MM.1S (cell line): ENCODE measurements around the gene NSL1.
A peak's percentile ranks its signal among the peaks of the same experiment; 100 is the strongest.

Experiments
- DNase-seq: peaks from one replicate; pipeline ENCODE4 v3.0.0-alpha.2; 2015
- H2AFZ ChIP-seq: fragments of 300-600 bp; sonication (generic); 2 replicates; pipeline ENCODE4 v1.6.0; 2016; ENCODE audit warnings: antibody characterized with exemption, low read length
- H3F3A ChIP-seq: fragments of 300-600 bp; sonication (generic); 2 replicates; pipeline ENCODE4 v1.6.1; 2016; ENCODE audit warnings: mild to moderate bottlenecking, antibody characterized with exemption, low read length, moderate library complexity, mixed read lengths; ENCODE audit not compliant: insufficient read depth
- H3K27ac ChIP-seq: fragments of 300-600 bp; sonication (generic); 2 replicates; pipeline ENCODE4 v1.5.1; 2016; ENCODE audit warnings: mild to moderate bottlenecking, low read length
- H3K27me3 ChIP-seq: fragments of 300-600 bp; sonication (generic); replicated peaks from 2 replicates; pipeline ENCODE4 v1.6.0; 2016; ENCODE audit warnings: low read length; ENCODE audit not compliant: insufficient read depth
- H3K36me3 ChIP-seq: fragments of 300-600 bp; sonication (generic); replicated peaks from 2 replicates; pipeline ENCODE4 v1.6.1; 2016; ENCODE audit warnings: mild to moderate bottlenecking, low read length, mixed read lengths; ENCODE audit not compliant: insufficient read depth
- H3K4me1 ChIP-seq: fragments of 300-600 bp; sonication (generic); 2 replicates; pipeline ENCODE4 v1.6.1; 2016; ENCODE audit warnings: low read length, mixed read lengths
- H3K4me2 ChIP-seq: fragments of 300-600 bp; sonication (generic); 2 replicates; pipeline ENCODE4 v1.6.0; 2016; ENCODE audit warnings: low read depth, low read length
- H3K4me3 ChIP-seq: fragments of 300-600 bp; sonication (generic); 2 replicates; pipeline ENCODE4 v1.5.1; 2016; ENCODE audit warnings: low read length, mixed read lengths
- H3K79me2 ChIP-seq: fragments of 300-600 bp; sonication (generic); 2 replicates; pipeline ENCODE4 v1.6.1; 2016; ENCODE audit warnings: mixed run types, low read length, mixed read lengths
- H3K9ac ChIP-seq: fragments of 300-600 bp; sonication (generic); 2 replicates; pipeline ENCODE4 v1.6.1; 2016; ENCODE audit warnings: low read length, mixed read lengths
- H3K9me2 ChIP-seq: fragments of 300-600 bp; sonication (generic); replicated peaks from 2 replicates; pipeline ENCODE4 v1.6.1; 2016; ENCODE audit warnings: mild to moderate bottlenecking, low read length, mixed read lengths; ENCODE audit not compliant: insufficient read depth
- H3K9me3 ChIP-seq: fragments of 300-600 bp; sonication (generic); replicated peaks from 2 replicates; pipeline ENCODE4 v1.6.1; 2016; ENCODE audit warnings: mild to moderate bottlenecking, low read length, mixed read lengths; ENCODE audit not compliant: insufficient read depth
- H4K20me1 ChIP-seq: fragments of 300-600 bp; sonication (generic); 2 replicates; pipeline ENCODE4 v1.6.1; 2016; ENCODE audit warnings: mild to moderate bottlenecking, low read length, moderate library complexity, mixed read lengths; ENCODE audit not compliant: insufficient read depth
- EZH2 ChIP-seq: fragments of 300-600 bp; sonication (generic); optimal IDR thresholded peaks from 2 replicates; pipeline ENCODE3; 2017; ENCODE audit warnings: low read depth, mild to moderate bottlenecking, antibody characterized with exemption, low read length, mixed read lengths
- EZH2phosphoT487 ChIP-seq: fragments of 300-600 bp; sonication (generic); IDR thresholded peaks from 2 replicates; pipeline ENCODE4 v1.6.1; 2018; ENCODE audit warnings: antibody characterized with exemption, low read length
- TF ChIP-seq, protein P1 (sequence below): fragments of 300-600 bp; sonication (generic); IDR thresholded peaks from 2 replicates; pipeline ENCODE4 v1.5.1; 2016; ENCODE audit warnings: antibody characterized with exemption, low read length, mixed read lengths

NSL1 gene

DNA sequence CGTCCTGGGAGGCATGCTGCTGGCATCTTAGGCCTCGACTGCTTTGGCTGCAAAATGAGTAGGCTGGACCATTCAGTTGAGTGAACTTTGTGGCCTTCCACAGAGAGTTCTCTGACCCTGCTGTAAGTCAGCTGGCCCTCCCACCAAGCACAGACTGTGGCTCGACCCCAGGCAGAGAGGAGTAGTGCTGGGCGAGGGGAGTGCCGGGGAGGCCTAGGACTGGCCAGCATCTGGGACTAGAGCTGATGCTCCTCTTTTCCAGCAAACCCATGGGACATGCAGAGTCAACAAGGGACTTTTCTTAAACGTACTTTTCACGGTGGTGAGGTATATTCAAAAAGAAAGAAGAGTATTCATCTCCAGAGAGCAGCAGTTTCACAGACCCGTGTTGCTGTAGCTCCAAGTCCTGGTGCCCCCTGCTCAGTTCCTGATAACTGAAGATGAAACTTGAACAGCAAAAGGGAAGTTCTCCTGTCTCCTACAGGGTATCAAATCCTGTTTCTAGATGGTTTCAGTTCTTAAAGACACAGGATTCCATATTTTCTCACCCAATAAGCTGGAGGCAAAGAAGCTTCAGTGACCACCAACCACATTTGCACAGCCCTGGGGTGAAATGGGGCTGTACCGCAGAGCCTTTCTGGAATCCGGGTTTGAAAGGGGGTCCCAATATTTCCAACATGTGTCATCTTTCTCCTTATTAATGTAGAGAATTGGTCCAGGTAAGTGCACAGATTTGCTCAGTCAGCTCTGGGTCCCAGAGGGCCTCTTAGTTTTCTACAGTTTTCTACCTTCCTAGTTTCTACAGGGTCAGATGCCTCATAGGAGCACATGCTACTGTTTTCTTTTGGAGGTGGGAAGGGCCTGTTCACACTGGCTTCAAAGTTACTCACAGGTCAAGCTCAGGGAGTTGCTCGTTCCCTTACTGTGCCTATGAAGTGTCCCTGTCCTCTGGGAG is 112.8 kb downstream of the NSL1 start:
- H3K36me3 ChIP-seq = no peaks in the 10 kb centered on the region
- peak overlapping the region; percentile 5; the same call in 1 of the 2 replicates for H3K4me2 ChIP-seq
- H3F3A ChIP-seq = no peaks in the 10 kb centered on the region
- H3K27ac ChIP-seq = no peak overlapping the region
- TF ChIP-seq, protein P1, sequence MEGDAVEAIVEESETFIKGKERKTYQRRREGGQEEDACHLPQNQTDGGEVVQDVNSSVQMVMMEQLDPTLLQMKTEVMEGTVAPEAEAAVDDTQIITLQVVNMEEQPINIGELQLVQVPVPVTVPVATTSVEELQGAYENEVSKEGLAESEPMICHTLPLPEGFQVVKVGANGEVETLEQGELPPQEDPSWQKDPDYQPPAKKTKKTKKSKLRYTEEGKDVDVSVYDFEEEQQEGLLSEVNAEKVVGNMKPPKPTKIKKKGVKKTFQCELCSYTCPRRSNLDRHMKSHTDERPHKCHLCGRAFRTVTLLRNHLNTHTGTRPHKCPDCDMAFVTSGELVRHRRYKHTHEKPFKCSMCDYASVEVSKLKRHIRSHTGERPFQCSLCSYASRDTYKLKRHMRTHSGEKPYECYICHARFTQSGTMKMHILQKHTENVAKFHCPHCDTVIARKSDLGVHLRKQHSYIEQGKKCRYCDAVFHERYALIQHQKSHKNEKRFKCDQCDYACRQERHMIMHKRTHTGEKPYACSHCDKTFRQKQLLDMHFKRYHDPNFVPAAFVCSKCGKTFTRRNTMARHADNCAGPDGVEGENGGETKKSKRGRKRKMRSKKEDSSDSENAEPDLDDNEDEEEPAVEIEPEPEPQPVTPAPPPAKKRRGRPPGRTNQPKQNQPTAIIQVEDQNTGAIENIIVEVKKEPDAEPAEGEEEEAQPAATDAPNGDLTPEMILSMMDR = no peak
- TF ChIP-seq EZH2 (no peak), EZH2phosphoT487 (no peak)
- H3K9me3 ChIP-seq = no peaks in the 10 kb centered on the region
- no peak overlapping the region for H3K4me3 ChIP-seq
- H3K9ac ChIP-seq = no peak overlapping the region
- peak overlapping the region; percentile 32 for H2AFZ ChIP-seq
- no peaks in the 10 kb centered on the region for H3K79me2 ChIP-seq
- H4K20me1 ChIP-seq = no peaks in the 10 kb centered on the region
- DNase-seq = no peak
- no peaks in the 10 kb centered on the region for H3K27me3 ChIP-seq
- peaks cover 16% of the 10 kb centered on the region for H3K4me1 ChIP-seq
- no peaks in the 10 kb centered on the region for H3K9me2 ChIP-seq

DNA sequence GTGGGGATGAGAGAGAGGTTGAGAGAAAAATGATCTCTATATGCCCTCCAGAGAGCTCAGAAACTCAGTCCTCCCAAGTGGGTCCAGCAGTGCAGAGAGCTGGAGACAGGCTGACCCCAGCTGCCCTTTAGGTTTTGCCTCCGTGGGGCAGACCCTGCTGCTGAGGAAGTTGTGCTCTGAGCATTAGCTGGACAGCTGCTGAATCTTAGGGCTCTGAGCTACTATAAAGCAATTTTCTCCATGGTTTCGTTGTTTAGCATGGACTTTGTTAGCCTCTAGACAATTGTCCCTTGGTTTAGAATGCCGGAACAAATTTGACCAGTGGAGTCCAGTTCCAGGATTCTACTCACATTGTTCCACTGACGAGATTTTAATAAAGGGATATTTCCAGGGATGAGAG is 114.0 kb downstream of the NSL1 start:
- H3K36me3 ChIP-seq = no peaks in the 10 kb centered on the region
- H2AFZ ChIP-seq = no peak overlapping the region
- no peaks in the 10 kb centered on the region for H3K27me3 ChIP-seq
- H4K20me1 ChIP-seq = no peaks in the 10 kb centered on the region
- TF ChIP-seq, protein P1 = no peak
- TF ChIP-seq EZH2 = no peak
- peaks cover 9% of the 10 kb centered on the region for H3K4me1 ChIP-seq
- no peak overlapping the region for H3K4me2 ChIP-seq
- no peaks in the 10 kb centered on the region for H3F3A ChIP-seq
- DNase-seq = no peak
- no peak overlapping the region for H3K4me3 ChIP-seq
- no peak overlapping the region for H3K27ac ChIP-seq
- H3K9me3 ChIP-seq = no peaks in the 10 kb centered on the region
- no peaks in the 10 kb centered on the region for H3K9me2 ChIP-seq
- no peak overlapping the region for H3K9ac ChIP-seq
- H3K79me2 ChIP-seq = no peaks in the 10 kb centered on the region

DNA sequence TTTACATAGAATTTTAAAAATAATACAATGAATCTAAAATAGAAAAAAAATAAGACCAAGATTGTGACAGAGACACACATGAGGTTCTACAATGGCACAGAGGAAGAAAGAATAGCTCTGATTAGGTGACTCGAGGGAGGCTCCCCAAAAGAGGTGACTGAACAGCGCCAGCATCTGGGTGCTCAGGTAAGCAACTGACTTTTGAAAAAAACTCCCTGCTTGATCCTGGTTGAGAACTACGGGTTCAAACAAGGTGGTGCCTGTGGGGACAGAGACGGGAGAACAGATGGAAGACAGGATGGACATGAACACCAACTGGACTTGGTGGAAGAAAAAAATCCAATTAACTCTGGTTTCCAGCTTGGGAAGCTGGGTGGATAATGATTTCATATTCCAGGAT is 114.4 kb downstream of the NSL1 start:
- no peak overlapping the region for H3K4me2 ChIP-seq
- H3K9me3 ChIP-seq = no peaks in the 10 kb centered on the region
- TF ChIP-seq EZH2phosphoT487 (no peak), EZH2 (no peak)
- TF ChIP-seq, protein P1 = no peak

More for the DNA sequence above, 114.4 kb downstream of the NSL1 start:
- Histone ChIP-seq H2AFZ (no peak overlapping the region), H3K9me2 (no peaks in the 10 kb centered on the region), H3K9ac (no peak overlapping the region), H3K36me3 (no peaks in the 10 kb centered on the region), H3K27ac (no peak overlapping the region), H3K4me3 (no peak overlapping the region), H3F3A (no peaks in the 10 kb centered on the region), H3K27me3 (no peaks in the 10 kb centered on the region), H3K4me1 (peaks cover 9% of the 10 kb centered on the region), H3K79me2 (no peaks in the 10 kb centered on the region), H4K20me1 (no peaks in the 10 kb centered on the region)
- no peak for DNase-seq
